ENCODE measurements around the gene INPPL1. TPM values are rescaled to one million over a fixed set of nuclear protein-coding genes. Genes with fewer than 3 reads are reported as not detected.

Gene INPPL1
- total RNA-seq, 4 donors from 2014 or later = 65.8 to 134 (median 92.4) TPM

GRCh38 chr11:72241291-72241781 is 16.8 kb downstream of the INPPL1 start:
- no peak for ATAC-seq
- Histone ChIP-seq H3K9me3 (no peaks in the 10 kb centered on the region), H3K36me3 (peaks cover 0 to 20% of the 10 kb centered on the region in 2 donors), H3K27me3 (peaks cover 62% of the 10 kb centered on the region), H3K4me3 (no peak overlapping the region), H3K4me1 (peaks cover 0 to 65% (median 42%) of the 10 kb centered on the region in 3 donors), H3K27ac (no peak overlapping the region)
- WGBS, 2 donors (ENCODE audit: low coverage in 1 of 2) = 37 to 75% methylated on average over 3 to 9 of the region's 20 CpGs
- TF ChIP-seq CTCF (IDR thresholded peaks at IDR 0.05) (no peak), POLR2AphosphoS5 (IDR thresholded peaks at IDR 0.05) (no peak), POLR2A (IDR thresholded peaks at IDR 0.05) (no peak), EP300 (IDR thresholded peaks at IDR 0.05) (no peak)

- Histone ChIP-seq H3K27me3 (peaks cover 70% of the 10 kb centered on the region), H3K27ac (no peak overlapping the region), H3K4me1 (peaks cover 0 to 57% (median 41%) of the 10 kb centered on the region in 3 donors), H3K4me3 (no peak overlapping the region), H3K9me3 (no peaks in the 10 kb centered on the region), H3K36me3 (peaks cover 0 to 12% of the 10 kb centered on the region in 2 donors)
- no peak for ATAC-seq
- TF ChIP-seq POLR2AphosphoS5 (IDR thresholded peaks at IDR 0.05) = no peak
- no peak for TF ChIP-seq POLR2A (IDR thresholded peaks at IDR 0.05)
- no peak for TF ChIP-seq EP300 (IDR thresholded peaks at IDR 0.05)
- no peak for TF ChIP-seq CTCF (IDR thresholded peaks at IDR 0.05)
- 100% methylated on average over 2 of the region's 2 CpGs; no CpG with 5 or more reads in 1 of the 2 donors for WGBS, 2 donors (ENCODE audit: low coverage in 1 of 2)
These were observed 17.6 kb downstream of the INPPL1 start for GRCh38 chr11:72242141-72242540.

GRCh38 chr11:72243173-72244059 is 18.8 kb downstream of the INPPL1 start:
- TF ChIP-seq POLR2A (IDR thresholded peaks at IDR 0.05) = no peak
- TF ChIP-seq EP300 (IDR thresholded peaks at IDR 0.05) = no peak
- TF ChIP-seq POLR2AphosphoS5 (IDR thresholded peaks at IDR 0.05) = no peak
- no peak for TF ChIP-seq CTCF (IDR thresholded peaks at IDR 0.05)
- WGBS, 2 donors (ENCODE audit: low coverage in 1 of 2) = 36 to 96% methylated on average over 4 to 18 of the region's 58 CpGs
- no peaks in the 10 kb centered on the region for H3K9me3 ChIP-seq
- peaks cover 80% of the 10 kb centered on the region for H3K27me3 ChIP-seq
- no peak for ATAC-seq
- no peak overlapping the region for H3K27ac ChIP-seq
- H3K4me1 ChIP-seq = peaks cover 0 to 44% (median 29%) of the 10 kb centered on the region in 3 donors
- peak overlapping the region in 1 of 2 donors; percentile 30 for H3K4me3 ChIP-seq
- H3K36me3 ChIP-seq = no peaks in the 10 kb centered on the region

GRCh38 chr11:72244060-72244360 is 19.4 kb downstream of the INPPL1 start, which contains the start of gene PHOX2A:
Gene PHOX2A (minus strand): TSS chr11:72244176. CDS start chr11:72244004, 172 bp downstream.
- TF ChIP-seq POLR2A (IDR thresholded peaks at IDR 0.05) = no peak
- TF ChIP-seq CTCF (IDR thresholded peaks at IDR 0.05) = no peak
- no peak for TF ChIP-seq POLR2AphosphoS5 (IDR thresholded peaks at IDR 0.05)
- TF ChIP-seq EP300 (IDR thresholded peaks at IDR 0.05) = no peak
- WGBS, 2 donors (ENCODE audit: low coverage in 1 of 2) = no CpG with 5 or more reads among the region's 37 CpGs
- no peak for ATAC-seq
- peaks cover 80% of the 10 kb centered on the region for H3K27me3 ChIP-seq
- H3K4me1 ChIP-seq = peaks cover 0 to 38% (median 23%) of the 10 kb centered on the region in 3 donors
- peak within 1 kb of the TSS in 1 of 2 donors; percentile 30 for H3K4me3 ChIP-seq
- no peaks in the 10 kb centered on the region for H3K36me3 ChIP-seq
- H3K27ac ChIP-seq = no peak within 1 kb of the TSS
- no peaks in the 10 kb centered on the region for H3K9me3 ChIP-seq

All from gastroesophageal sphincter (tissue), 4 donors.